Stimulated activated CD8-positive, alpha-beta memory T cell treated with anti-CD3 and anti-CD28 coated beads, Interleukin-2, amount 100 ng/mL, for 1 hour (primary cell): Measurements from ENCODE around the gene LDLRAD3.

ENCODE experiments used
- DNase-seq, 2 donors: peaks; one replicate each; pipeline ENCODE4 v3.0.0-alpha.2; 2020; ENCODE audit warnings: low read depth in 2 of 2

The LDLRAD3 gene

DNA sequence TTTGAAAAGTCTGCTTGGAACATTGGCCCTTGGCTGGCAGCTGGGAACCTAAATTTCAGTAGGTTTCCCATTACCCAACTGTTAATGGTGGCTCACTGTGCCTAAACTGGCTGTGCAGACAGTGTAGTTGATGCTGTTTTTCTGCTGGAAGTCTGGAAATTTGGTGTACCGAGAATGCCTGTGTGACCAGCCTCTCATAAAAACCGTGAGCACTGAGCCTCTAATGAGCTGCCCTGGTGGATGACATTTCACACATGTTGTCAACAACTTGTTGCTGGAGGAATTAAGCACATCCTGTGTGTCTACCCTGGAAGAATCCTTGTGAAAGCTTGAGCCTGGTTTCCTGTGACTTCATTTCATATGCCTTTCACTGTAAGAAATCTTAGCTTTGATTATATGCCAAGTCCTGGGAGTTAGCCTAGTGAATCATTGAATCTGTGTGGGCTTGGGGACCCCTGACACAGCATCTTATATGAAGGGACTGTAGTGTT is 131.1 kb downstream of the LDLRAD3 start:
- no peak for DNase-seq

DNA sequence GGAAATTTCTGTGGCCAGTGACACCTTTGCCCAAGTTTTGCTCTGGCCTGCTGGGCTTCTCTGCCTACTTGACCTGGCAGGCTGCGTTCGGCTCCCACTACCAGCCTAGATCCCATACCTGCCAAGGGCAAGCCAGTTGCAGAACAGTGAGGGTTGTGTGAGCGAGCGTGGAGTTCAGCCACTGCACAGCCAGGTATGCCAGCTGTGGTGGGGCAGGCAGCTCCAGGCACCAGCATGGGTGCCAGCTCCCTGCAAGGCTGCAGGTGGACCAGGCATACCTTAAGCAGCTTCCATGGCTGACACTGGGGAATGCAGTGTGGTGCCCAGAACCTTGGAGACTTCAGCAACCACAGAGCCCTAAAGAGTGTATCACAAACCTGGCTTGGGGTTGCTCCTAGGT is 133.5 kb downstream of the LDLRAD3 start:
- DNase-seq: no peak

DNA sequence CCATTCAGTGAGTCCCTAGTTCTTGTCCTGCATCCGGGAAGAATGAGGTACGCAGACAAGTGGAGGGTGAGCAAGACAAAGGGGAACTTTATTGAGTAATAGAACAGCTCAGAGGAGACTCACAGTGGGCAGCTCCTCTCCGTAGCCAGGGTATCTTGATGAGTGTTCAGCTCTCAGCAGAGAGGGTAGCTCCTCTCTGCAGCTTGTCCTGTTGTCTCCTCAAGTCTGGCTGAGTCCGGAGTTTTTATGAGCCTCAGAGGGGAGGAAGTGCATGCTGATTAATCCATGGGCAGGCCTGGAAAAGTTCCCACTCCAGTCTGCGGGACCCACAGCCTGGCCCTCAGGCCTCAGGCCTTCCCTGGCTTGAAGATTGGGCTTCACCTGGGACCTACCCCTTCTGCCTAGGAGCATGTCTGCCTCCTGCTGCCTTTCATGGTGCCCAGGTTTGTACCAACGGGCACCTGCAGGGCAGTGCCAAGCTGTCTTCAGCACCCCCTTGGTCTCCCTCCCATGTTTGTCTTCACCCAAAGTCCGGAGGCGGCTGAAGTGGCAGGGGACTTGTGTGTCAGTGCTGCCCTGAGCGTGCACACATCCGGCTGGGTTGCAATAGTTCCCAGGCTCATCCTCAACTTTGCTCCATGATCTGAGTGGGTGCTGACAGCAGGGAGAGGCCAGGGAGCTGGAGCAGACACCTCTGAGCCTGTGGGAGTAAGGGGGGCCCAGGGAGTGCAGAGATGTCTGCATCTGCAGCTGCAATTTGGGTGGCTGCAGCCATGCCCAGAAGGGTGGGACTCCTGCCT is 134.2 kb downstream of the LDLRAD3 start:
- DNase-seq: no peak

DNA sequence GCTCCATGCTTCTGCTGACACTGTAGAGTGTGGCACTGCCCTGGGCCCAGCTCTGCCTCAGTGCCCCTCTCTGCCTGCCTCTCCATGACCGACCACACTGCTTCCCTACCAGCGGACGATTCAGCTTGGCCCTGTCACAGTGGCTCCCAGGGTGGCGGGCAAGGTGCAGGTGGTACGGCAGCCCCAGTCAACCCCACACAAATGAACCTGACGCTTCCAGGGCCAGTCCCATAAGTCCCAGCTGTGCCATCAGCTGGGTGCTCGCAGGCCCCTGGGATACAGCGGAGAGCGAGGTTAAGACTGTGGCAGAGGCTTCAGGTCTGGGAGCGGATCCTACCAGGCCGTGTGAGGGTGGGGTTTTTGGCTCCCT is 134.8 kb downstream of the LDLRAD3 start:
- DNase-seq: no peak

DNA sequence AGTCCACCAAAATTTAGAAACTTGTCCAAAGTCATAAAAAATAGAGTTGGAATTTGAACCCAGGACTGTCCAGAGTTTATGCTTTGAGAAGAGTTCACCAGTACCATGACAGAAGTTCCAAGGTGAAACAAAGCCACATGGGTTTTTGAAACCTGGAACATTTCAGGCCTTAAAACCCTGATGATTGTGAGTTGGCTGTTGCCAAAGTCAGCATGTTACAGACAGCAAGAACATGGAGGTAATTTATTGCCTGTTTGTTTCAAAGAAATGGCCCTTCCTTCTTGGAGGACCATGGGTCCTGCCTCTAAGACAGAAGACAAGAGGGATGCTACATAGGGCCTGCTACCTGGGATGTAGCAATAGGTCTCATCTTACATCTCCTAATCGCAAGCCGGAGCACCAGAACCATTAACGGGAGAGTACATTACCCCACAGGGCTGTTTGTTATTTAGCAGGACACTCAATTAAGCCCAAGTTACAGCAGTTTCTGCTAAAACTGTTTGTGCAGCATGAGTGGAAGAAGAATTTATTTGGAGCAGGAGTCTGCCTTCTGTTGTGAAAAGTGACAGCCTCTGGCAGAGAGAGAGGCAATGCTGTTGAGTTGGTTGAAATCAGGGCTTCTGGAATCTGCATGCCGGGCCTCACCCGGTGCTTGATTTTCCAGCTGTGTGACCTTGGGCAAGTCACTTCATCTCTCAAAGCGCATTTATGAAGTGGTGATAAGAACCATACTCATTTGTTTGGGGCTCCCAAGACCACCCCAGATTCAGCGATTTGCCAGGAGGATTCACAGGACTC is 136.2 kb downstream of the LDLRAD3 start:
- DNase-seq: no peak

DNA sequence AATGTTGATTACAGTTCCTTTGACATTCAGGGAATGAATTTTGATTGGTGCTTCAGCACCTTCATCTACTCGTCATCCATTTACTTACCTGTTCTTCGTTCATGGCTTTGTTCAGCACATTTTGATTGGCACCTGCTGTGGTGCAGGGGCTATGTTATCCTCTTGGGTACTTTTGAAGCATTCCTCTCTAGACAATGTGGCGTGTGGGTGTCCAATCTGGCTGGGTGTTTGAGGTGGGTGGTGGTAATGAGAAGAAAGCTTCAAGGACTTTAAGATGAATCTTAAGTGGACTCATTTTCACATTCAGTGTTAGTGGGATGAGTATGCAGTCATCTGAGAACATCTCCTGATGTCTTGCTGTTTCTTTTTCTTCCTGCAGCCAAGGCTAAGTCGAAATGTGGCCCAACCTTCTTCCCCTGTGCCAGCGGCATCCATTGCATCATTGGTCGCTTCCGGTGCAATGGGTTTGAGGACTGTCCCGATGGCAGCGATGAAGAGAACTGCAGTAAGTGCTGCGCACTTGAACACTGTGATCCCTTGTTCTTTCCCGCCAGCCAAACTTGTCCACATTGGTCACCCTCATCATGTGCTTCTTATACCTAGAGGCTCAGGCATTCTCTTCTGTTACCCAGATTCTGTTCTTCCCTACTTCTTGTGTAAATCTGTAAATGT is 137.5 kb downstream of the LDLRAD3 start:
- DNase-seq: no peak

DNA sequence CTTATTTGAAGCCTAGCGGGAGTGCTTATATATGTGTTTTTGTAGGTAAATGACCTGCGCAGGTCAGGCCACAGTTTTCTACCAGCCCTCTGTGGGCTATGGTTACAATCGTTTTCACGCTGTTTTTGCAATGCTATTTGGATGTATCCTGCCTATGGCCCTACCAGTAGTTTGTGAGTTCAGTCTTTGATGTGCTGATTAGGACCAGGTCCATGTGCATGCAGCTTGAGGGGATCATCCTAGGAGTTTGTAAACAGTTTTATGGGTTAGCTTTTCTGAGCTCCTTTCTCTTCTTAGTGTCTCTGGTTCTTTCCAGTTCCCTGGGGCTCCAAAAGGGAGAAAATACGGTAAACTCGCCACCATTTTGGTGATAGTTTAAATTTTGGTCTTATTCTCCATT is 142.5 kb downstream of the LDLRAD3 start:
- DNase-seq: no peak

DNA sequence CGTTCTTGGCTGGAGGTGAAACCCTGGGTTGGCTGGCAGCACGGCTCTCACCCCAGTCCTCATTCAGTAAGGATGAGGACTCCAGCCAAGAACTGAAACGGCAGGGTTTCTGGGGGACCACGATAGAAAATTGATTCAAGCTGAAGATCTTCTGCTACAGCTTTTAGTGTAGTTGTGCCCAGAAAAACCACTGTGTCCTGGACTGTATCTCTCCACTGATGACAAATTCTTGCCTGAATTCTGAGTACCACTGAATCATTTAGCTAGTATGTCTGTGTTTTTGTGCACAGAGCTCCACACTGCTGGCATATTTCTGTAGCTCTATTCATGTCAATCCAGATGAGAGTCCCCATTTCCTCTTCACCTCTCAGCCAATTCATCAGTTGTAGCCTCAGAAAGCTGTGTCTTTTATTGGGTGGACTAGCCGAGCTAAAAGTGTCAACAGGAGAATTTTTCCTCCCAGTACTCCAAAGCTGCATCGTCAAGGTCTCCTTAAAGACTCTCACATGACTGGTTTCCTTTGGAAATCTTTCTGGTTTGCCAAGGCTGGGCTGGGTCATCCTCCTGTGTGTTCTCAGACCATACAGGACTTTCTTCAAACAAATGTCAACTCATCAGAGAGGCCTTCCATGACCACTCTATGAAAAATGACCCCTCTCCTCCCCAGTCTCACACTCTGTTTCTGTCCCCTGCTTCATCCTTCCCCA is 144.6 kb downstream of the LDLRAD3 start:
- no peak for DNase-seq

DNA sequence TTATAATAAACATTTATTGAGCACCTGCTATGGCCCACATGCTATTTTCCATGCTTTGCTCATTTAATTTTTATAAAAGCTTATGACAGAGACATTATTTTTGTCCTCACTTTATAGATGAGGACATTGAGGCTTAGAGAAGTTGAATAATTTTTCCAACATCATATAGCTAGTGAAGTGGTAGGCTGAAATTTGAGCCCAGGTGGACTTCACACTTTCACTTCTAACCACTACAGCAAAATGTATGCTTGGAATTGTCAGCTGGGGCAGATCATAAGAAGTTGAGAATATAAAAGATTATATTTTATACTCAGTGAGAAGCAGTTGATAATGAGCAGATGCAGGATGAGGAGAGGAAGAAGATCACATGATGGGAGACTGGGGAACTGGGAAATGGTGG is 146.1 kb downstream of the LDLRAD3 start:
- no peak for DNase-seq

DNA sequence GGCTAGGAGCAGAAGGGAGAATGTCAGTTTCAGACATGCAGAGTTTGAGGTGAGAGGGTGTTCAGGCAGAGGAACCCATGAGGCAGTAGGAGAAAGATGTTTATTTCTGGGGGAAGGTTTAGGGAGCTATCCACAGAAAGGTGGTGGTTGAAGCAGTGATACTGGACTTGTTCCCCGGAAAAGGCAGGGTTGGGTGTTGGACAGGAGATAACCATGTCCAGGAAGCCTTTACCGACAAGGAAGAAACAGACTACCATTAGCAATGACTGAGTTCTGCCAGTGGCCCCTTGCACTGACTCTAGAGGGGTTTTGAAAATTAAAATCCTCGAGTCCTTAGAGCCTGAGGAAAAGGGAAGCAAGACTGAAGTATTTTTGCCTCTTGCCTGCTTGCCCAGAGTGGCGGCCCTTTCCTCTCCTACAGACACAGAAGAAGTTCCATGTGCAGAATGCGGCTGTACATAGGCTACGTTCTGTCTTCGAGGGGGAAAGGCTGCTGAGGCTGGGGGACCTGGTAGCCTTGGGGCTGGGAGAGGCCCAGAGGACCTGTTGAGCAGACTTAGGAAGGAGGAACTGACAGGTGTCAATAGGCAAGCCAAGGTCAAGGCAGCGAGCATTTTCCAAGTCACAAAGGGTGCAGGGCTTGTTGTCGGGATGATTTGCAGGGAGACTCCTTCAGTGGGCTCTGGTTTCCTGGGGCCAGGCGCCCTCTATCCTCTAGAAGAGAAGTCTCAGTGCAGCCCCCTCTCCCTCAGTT is 146.7 kb downstream of the LDLRAD3 start:
- DNase-seq: no peak

DNA sequence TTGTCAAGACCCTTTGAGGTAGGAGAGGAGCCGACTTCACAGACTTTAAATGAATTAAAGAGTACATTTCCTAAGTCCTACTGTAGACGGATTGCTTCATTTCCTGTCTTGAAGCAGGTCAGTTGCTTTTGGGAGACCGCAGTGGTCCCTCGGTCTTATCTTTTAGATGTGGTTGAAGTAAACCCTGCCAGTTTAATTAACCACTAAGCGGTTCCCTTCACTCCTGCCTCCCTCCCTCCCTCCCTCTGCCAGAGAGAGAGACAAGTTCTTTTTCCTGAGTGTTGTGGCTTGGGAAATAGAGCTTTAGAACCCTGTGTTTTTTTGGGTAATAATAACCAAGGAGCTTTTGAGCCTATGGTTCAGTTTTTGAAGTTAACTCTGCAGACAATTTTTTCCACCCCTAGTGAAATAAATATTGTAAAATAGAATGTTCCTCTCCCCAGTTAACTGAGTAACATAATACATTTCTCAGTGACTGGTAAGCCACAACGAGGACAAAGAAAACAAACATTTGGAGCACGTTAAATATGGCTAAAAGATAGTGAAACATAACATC is 147.5 kb downstream of the LDLRAD3 start:
- DNase-seq: no peak

DNA sequence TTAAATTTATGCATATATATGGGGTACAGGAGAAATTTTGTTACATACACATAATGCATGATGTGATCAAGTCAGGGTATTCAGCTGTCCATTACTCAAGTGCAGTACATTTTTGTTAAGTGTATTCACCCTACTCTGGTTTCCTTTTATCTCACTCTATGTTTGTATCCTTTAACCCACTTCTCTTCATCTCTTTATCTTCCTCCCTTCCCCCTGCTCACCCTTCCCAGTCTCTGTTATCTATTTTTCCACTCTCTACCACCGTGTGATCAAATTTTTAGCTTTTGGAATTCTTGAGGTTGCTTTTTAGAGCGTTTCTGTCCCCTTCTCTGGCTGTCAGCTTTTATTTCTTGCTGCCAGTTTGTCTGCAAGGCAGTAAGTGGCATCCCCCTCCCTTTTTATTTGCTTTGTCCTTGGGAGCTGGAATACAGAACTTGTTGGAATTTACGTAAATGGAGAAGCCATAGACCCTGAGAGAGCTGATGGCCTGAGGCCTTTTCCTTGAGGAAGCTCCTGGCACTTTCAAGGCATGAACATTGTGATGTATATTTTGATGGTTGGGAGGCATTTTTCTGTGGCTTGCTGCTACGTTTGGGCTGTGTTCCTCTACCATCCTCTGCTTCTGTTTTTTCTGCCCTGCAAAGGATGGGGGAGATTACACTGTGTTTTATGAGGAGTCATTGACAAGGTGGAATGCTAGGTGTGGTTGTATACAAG is 148.6 kb downstream of the LDLRAD3 start:
- DNase-seq: no peak

DNA sequence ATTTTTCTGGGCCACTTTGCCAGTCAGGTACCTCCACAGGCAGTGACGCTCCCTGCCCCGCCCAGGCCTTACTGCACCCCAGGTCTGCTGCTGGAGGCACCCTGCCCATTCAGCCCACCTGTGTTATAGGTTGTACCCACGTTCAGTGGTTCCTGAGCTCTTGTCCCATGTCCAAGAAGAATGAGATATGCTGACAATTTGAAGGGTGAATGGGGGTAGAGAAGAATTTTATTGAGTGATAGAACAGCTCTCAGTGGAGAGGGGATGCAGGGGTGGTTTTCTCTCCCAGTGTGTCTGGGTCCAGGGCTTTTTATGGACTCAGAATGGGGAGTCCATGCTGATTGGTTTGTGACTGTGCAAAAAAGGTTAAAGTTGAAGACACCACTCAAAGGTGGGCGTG is 149.7 kb downstream of the LDLRAD3 start:
- DNase-seq: no peak

DNA sequence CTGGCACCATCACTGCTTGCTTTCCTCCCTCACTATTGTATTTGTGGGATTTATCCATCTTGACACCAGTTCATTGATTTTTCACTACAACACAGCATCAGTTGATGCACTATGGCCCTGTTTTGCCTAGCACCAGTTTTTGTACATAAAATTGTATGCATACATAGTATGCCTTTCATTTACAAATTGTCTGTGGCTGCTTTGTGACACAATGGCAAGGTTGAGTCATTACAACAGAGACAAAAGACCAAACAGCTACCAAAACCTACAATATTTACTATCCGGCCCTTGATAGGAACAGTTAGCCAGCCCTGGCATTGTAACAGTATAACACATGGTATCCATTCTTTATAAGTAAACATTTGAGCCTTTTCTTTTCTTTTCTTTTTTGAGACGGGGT is 150.3 kb downstream of the LDLRAD3 start:
- DNase-seq: no peak

DNA sequence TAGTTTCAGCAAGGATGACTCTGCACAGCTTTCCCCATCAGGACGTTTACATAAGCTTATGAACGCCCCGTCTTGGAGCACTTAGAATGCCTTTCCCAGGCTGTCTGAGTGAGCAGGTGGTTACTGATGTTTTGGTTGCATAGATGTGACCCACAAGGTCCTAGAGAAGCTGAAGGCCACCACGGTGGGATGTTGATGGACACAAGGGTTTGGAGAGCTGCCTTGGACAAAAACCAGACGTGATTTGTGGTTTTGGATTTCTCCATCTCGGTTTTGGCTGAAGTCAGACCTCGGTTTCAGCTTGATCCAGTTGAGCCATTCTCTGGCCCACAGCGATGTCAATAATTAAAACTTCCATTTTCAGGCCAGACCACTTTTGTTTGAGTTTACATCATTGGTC is 151.9 kb downstream of the LDLRAD3 start:
- DNase-seq: no peak

DNA sequence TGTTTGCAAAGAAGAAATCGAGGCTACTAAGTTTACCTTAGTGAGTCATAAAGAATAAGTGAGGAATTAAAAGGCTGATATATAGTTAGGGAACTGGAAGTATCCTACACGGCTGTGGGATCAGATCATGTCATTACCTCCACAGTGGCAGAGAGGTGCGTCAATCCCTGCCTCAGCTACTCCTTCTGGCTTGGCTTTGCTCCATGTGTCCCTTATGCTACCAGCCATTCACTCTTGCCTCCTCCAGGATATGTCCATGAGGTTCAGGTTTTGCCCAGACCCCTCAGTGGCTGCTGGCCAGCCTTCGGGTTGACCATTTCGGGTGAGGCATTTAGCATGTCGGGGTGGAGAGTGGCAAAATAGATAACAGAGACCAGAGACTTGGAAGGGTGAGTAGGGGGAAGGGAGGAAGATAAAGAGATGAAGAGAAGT is 153.4 kb downstream of the LDLRAD3 start:
- no peak for DNase-seq

DNA sequence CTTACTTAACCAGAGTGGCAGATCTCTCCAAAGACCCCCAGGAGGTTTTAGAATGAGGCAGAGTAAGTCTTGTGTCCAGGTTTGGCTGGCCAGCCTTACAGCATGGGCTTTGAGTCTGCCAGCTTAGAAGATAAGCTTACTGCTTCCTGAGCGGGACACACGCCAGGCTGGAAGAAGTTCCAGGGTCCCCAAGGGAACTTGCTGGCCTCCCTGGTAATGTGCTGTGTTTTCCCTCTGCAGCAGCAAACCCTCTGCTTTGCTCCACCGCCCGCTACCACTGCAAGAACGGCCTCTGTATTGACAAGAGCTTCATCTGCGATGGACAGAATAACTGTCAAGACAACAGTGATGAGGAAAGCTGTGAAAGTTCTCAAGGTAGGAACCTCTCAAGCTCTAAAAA is 154.2 kb downstream of the LDLRAD3 start:
- no peak for DNase-seq

DNA sequence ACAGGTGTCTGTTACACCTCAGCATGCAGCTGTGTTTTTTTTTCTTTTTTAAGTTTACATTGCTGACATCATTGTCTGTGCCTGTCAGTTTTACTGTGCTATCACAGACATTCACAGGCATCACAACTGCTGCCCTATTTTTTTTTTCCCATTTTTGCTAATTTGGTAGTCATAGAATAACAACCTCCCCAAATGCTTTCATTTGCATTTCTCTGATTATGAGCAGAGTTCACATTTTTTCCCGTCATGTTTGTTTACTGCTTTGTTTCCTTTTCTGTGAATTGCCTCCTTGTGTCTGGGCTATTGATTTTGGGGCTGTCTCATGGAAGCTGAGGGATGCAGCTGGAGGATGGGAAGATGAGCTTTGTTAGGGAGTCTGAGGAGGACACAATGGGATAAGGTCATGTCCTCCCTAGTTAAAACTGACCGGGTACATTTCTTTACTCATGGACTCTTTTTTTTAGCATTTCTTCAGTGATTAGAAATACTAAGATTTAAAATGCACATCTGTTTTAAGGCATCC is 155.1 kb downstream of the LDLRAD3 start:
- no peak for DNase-seq

DNA sequence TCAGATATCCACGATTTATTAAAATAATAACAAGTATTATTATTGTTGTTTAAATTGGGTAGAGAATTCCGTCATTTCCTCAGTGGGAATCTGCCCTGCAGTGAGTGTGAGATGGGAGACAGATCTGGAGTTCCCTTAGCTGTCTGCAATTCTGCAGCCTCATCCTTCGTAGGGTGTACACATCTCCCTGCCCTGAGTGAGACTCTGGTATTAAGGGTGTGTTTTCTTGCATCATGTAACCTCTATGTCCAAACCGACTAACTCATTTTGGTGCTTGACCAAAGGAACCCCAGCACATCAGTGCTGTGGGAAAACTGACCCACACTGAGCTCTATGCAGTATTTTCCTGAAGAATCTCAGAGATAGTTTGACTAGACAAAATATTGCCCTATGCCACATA is 157.6 kb downstream of the LDLRAD3 start:
- DNase-seq: no peak

DNA sequence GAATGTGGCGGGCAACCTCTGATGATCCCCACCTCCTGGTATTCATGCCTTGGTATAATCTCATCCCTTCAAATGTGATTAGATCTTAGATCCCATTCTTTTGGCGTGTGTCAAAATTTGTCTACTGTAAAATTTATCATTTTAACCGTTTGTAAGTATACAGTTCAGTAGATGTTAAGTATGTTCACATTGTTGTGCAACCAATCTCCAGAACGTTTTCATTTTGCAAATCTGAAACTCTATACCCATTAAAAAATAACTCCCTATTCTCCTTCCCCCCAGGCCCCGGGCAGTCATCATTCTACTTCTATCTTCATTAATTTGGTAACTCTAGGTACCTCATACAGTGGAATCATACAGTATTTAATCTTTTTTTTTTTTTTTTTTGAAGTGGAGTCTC is 159.0 kb downstream of the LDLRAD3 start:
- no peak for DNase-seq
